ENCODE data around the gene AGAP1. TPM values are rescaled to one million over a fixed set of nuclear protein-coding genes. Genes with fewer than 3 reads are reported as not detected.
A peak's percentile ranks its signal among the peaks of the same experiment; 100 is the strongest.

Gene AGAP1
- total RNA-seq, 1 experiment from 2014 or later, result 25.8 TPM

GRCh38 chr2:235685024-235685721 is 191.3 kb downstream of the AGAP1 start:
- no peak overlapping the region for H4K8ac ChIP-seq (replicated peaks; ENCODE audit: insufficient read length, low read depth, low read length)
- H3K27ac Mint-ChIP-seq, result peak overlapping the region; percentile 38 to 80 (median 75); a peak in 3 of 7 replicates
- H2AK5ac ChIP-seq (ENCODE audit: insufficient read length, low read length), result no peak overlapping the region
- H3K79me2 ChIP-seq (ENCODE audit: insufficient read depth, low read length), result peaks cover 16% of the 10 kb centered on the region; the same call in 1 of the 2 replicates
- WGBS (ENCODE audit: extremely low coverage, insufficient read length, low lambda C conversion rate), result no CpG with 5 or more reads among the region's 10 CpGs
- H3K4me3 Mint-ChIP-seq, result no peak overlapping the region
- H3K14ac ChIP-seq (ENCODE audit: insufficient read depth, low read length), result no peak overlapping the region; the same call in 1 of the 2 replicates
- peaks cover 34 to 36% of the 10 kb centered on the region in 2 experiments for H3K4me1 Mint-ChIP-seq
- no peak overlapping the region for H3T11ph ChIP-seq (ENCODE audit: low read length)
- no peaks in the 10 kb centered on the region for H3K9me3 ChIP-seq (ENCODE audit: control insufficient read depth, low read depth, low read length)
- no peaks in the 10 kb centered on the region; a peak in 1 of 7 replicates for H3K36me3 Mint-ChIP-seq (ENCODE audit: insufficient read depth in 1 of 3, low read depth in 3 of 3)
- H2AFZ ChIP-seq (ENCODE audit: low read length), result no peak overlapping the region
- H3K9me3 Mint-ChIP-seq, result no peaks in the 10 kb centered on the region
- H2BK12ac ChIP-seq (ENCODE audit: insufficient read length, low read depth, low read length), result no peak overlapping the region
- TF ChIP-seq CTCF (conservative IDR thresholded peaks at IDR 0.05), result no peak
- H3K4ac ChIP-seq (ENCODE audit: low read depth, low read length), result no peak overlapping the region
- no peak overlapping the region for H4K5ac ChIP-seq (ENCODE audit: insufficient read length, low read depth, low read length)
- H3K9ac ChIP-seq (ENCODE audit: extremely low read depth, insufficient read length, low read length), result no peak overlapping the region
- no peak for DNase-seq
- H3K27me3 ChIP-seq (ENCODE audit: insufficient read depth, low read length), result no peaks in the 10 kb centered on the region
- no peak overlapping the region for H2BK20ac ChIP-seq (ENCODE audit: low read depth, low read length, poor library complexity, severe bottlenecking)
- no peak overlapping the region for H4K91ac ChIP-seq (ENCODE audit: insufficient read length, low read depth, low read length)
- no peak overlapping the region for H3K18ac ChIP-seq (ENCODE audit: insufficient read length, low read depth, low read length)
- H3K56ac ChIP-seq (ENCODE audit: insufficient read length, low read depth, low read length), result no peak overlapping the region
- H3K4me1 ChIP-seq (ENCODE audit: insufficient read depth, low read length), result peaks cover 4% of the 10 kb centered on the region; the same call in 1 of the 2 replicates
- no peak overlapping the region for H2BK15ac ChIP-seq (ENCODE audit: low read depth, low read length)
- peaks cover 4% of the 10 kb centered on the region for H4K20me1 ChIP-seq (ENCODE audit: control insufficient read depth, insufficient read depth, insufficient read length)
- no peak overlapping the region for H2BK5ac ChIP-seq (ENCODE audit: insufficient read length, low read length)
- H3K27ac ChIP-seq (ENCODE audit: insufficient read length, low read depth, low read length), result no peak overlapping the region
- H3K27me3 Mint-ChIP-seq (ENCODE audit: low read depth), result no peaks in the 10 kb centered on the region
- H3K23me2 ChIP-seq (ENCODE audit: insufficient read length, low read depth, low read length, poor library complexity, severe bottlenecking), result no peaks in the 10 kb centered on the region
- no peak overlapping the region for H3K23ac ChIP-seq (ENCODE audit: insufficient read length, low read depth, low read length)
- H3K79me1 ChIP-seq (ENCODE audit: insufficient read depth, low read depth, low read length, poor library complexity, severe bottlenecking), result peaks cover 8% of the 10 kb centered on the region
- H3K4me2 ChIP-seq (ENCODE audit: insufficient read depth, insufficient read length, low read length), result no peak overlapping the region
- no peak overlapping the region for H2BK120ac ChIP-seq (ENCODE audit: low read depth, low read length, poor library complexity, severe bottlenecking)

Data from H9 (cell line).